Retinal pigment epithelial cell (primary cell): ENCODE results near the gene PLCD1.

Experiments used
- DNase-seq: peaks from one replicate; pipeline ENCODE4 v3.0.0-alpha.2; 2010; ENCODE audit warnings: low read depth
- H3K4me3 ChIP-seq: 2 replicates; pipeline ENCODE4 v1.5.1; 2011; ENCODE audit warnings: mild to moderate bottlenecking, low read length, control low read depth, moderate library complexity
- TF ChIP-seq, protein P1 (sequence below): conservative IDR thresholded peaks from 2 replicates; pipeline ENCODE4 v1.5.1; 2011; ENCODE audit warnings: low read depth, low read length, control low read depth, inconsistent platforms

Gene PLCD1

DNA sequence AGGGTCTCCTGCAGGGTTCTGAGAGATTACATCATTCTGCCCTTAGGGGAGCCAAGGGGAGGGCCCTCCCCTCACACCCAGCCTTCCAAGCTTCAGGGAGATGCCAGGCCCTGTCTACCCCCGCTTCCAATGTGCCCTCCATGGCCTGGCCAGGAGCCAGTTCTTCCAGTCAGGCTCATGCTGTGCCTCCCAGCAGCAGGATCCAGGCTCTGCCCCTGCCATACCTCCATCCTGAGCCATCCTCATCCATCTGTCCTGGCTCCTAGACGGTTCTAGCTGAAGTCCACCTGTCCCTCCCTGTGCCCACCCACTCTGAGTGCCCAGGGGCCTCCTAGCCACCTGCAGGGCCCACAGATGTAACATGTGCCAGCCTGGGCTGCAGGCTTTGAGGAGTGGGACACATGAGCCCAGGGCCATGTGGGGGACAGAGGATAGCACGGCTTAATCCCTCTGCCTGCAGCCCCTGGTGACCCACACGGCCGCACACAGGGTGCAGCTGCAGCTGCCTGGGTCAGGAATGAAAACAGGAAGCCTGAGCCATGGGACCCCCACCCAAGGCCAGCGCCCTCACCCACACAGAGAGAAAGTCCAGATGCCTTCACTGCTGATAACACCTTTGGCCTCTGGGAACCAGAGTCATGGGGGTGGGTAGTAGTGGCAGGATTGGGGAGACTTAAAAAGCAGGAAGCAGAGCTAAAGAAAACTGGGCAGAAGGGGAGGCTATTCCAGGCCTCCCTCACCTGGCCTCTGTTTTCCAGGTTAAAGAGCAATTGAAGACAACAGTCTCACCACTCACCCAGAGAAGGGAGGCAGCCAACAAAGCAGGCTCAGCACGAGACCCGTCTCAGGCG lies 11.8 kb downstream of the PLCD1 start:
- DNase-seq, result no peak
- H3K4me3 ChIP-seq, result no peak overlapping the region
- TF ChIP-seq, protein P1, sequence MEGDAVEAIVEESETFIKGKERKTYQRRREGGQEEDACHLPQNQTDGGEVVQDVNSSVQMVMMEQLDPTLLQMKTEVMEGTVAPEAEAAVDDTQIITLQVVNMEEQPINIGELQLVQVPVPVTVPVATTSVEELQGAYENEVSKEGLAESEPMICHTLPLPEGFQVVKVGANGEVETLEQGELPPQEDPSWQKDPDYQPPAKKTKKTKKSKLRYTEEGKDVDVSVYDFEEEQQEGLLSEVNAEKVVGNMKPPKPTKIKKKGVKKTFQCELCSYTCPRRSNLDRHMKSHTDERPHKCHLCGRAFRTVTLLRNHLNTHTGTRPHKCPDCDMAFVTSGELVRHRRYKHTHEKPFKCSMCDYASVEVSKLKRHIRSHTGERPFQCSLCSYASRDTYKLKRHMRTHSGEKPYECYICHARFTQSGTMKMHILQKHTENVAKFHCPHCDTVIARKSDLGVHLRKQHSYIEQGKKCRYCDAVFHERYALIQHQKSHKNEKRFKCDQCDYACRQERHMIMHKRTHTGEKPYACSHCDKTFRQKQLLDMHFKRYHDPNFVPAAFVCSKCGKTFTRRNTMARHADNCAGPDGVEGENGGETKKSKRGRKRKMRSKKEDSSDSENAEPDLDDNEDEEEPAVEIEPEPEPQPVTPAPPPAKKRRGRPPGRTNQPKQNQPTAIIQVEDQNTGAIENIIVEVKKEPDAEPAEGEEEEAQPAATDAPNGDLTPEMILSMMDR, result no peak

DNA sequence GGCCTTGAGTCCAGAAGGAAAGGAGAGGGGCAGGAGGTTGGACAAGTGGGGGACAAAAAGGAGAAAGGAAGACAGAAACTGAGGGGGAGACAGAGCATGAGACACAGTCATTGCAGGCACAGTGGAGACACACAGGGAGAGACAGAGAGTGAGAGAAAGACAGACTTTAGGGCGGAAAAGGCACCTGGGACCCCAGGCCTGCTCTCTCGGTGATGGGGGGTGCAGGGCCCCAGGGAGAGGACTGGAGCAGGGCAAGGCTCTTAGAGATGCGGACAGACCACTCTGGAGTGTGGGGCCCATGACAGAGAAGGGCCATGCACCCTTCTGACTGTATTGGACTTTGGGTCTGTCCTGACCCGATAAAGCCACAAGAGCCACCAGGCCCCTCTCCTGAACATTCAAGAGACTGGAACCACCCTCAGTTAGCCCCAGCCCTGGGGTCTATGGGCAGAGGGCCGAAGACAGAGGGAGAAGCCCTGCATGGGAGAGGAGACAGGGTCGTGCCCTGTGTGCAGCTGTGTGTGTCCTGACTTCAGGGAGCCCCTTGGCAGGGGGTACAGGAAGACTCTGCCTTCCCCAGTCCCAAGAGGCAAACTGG lies 12.5 kb downstream of the PLCD1 start:
- no peak overlapping the region for H3K4me3 ChIP-seq
- TF ChIP-seq, protein P1, result no peak
- no peak for DNase-seq

DNA sequence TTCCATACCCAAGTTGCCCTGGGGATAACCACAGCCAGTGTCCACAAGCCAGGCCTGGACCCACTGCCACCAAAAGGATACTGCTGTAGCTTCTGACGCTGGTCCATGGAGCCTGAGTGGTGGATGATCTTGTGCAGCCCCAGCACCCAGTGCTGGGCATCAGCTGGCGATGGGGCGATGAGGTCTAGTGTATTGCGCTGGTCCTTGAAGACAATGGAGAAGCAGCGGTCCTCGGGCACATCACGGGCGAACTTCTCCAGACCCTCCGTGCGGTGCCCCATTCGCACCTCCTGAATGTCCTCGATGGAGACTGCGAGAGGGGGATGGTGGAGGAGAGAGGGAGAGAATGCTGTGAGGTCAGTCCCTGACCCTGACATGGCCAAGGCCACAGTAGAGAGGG lies 13.0 kb downstream of the PLCD1 start:
- TF ChIP-seq, protein P1, result no peak
- no peak for DNase-seq
- H3K4me3 ChIP-seq, result no peak overlapping the region

DNA sequence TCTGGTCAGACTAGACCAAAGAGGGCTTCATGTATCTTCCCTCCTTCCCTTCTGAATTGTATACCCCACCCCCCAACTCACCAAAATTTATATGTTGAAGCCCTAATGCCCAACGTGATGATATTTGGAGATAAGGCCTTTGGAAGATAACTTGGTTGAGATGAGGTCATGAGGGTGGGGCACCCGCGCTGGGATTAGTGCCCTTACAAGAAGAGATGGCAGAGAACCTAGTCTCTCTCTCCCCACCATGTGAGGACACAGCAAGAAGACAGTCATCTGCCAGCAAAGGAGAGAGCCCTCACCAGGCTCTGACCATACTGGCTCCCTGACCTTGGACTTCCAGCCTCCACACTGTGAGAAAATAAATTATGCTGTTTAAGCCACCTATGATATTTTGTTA lies 13.5 kb downstream of the PLCD1 start:
- TF ChIP-seq, protein P1, result no peak
- no peak overlapping the region for H3K4me3 ChIP-seq
- DNase-seq, result no peak

DNA sequence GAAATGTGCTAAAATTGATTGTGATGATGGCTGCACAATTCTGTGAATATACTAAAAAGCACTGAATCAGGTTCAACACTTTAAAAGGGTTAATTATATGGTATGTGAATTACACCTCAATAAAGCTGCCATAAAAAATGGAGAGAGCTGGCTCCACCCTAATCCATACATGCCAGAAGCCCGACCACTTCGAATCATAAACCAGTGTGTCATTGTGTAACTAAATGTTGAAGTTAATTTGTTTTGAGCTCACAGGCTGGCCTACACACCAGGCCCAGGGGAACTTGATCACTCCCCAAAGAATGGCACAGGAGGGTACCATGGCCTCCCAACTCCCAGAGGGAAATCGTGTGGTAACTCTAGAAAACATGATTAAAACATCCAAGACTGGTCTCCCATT lies 14.0 kb downstream of the PLCD1 start:
- TF ChIP-seq, protein P1, result no peak
- H3K4me3 ChIP-seq, result no peak overlapping the region
- no peak for DNase-seq

DNA sequence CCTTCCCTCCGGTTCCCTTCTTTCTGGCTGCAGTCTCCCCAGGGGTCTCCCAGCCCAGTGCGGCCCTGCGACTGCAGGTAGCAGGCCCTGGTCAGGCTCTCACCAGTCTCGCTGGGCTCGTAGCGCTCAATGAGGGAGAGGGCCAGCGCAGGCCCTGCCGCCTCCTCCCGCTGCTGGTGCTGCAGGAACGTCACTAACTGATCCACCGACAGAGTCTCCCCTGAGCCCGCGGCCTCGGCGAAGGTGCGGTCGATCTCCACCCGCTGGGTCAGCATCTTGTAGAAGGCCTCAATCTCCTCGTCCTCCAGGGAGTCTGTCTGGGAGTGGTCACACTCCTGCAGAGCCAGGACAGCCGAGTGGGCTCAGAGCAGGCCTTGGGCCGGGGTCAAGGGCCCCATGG lies 18.3 kb downstream of the PLCD1 start:
- no peak for DNase-seq
- no peak overlapping the region for H3K4me3 ChIP-seq
- TF ChIP-seq, protein P1, result no peak
